OCI-LY1 (cell line): ENCODE results near the gene LIPC.

Experiments
- EZH2 ChIP-seq: fragments of 200-600 bp; sonication (generic), shearing (Covaris generic); IDR thresholded peaks from 2 replicates; pipeline ENCODE4 v1.8.0; 2017; ENCODE audit warnings: borderline replicate concordance, mixed run types, mild to moderate bottlenecking, antibody characterized with exemption, low read length, moderate library complexity, mixed read lengths
- TF ChIP-seq, protein P1 (sequence below): fragments of 200-600 bp; sonication (generic), shearing (Covaris generic); IDR thresholded peaks from 2 replicates; pipeline ENCODE4 v1.5.1; 2017; ENCODE audit warnings: mild to moderate bottlenecking, antibody characterized with exemption, low read length, moderate library complexity, mixed read lengths

DNA sequence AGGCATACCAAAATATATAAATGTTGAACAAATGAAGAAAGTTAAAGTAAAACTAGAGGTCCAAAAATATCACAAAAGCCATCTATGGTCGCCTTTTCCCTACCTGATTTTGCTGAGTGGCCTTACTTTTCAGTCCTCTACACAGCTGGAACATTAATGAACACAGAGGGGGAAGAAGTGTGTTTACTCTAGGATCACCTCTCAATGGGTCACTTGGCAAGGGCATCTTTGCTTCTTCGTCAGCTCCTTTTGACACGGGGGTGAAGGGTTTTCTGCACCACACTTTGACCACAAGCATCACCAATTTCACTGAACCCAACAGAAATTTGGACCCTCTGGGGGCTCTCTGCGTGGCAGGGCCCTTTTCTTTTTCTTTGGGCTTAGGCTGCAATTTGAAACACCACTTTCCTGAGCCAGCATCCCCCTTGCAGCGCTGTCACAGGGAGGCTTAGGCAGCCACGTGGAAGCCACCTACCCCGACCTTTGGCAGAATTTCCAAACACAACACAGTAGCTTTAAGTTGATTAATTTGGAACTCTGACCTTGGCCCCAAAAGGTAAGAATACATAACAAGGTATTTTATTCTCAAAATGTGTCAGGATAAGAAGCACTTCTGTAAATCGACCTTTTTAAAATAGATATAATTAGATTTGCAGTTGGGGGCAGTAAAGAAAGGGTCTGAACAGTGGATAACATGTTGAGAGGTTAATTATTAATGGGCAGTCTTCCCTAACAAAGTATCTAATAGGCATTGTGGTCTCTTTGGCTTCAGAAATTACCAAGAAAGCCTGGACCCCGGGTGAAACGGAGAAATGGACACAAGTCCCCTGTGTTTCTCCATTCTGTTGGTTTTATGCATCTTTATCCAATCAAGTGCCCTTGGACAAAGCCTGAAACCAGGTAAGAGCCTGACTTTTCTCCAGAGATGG, at the start of gene LIPC:
- no peak for TF ChIP-seq EZH2
- TF ChIP-seq, protein P1, sequence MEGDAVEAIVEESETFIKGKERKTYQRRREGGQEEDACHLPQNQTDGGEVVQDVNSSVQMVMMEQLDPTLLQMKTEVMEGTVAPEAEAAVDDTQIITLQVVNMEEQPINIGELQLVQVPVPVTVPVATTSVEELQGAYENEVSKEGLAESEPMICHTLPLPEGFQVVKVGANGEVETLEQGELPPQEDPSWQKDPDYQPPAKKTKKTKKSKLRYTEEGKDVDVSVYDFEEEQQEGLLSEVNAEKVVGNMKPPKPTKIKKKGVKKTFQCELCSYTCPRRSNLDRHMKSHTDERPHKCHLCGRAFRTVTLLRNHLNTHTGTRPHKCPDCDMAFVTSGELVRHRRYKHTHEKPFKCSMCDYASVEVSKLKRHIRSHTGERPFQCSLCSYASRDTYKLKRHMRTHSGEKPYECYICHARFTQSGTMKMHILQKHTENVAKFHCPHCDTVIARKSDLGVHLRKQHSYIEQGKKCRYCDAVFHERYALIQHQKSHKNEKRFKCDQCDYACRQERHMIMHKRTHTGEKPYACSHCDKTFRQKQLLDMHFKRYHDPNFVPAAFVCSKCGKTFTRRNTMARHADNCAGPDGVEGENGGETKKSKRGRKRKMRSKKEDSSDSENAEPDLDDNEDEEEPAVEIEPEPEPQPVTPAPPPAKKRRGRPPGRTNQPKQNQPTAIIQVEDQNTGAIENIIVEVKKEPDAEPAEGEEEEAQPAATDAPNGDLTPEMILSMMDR, result no peak
